Measurements from ENCODE around the gene NRSN2.

DNA sequence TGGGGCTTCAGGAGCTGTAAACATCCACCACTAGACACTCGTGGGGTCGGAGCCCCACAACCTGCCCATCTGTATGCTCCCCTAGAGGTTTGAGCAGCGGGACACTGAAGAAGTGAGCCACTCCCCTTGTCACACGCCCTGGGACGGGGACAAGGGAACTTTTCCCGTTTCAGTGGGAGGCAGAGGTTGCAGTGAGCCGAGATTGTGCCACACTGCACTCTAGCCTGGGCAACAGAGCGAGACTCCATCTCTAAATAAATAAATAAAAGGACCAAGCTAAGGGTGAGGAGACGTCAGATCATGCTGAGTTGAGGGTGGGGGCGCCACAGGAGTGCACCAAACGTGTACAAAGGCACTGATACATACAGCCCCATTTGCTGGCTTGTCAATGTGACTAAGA lies 41.2 kb upstream of the NRSN2 start:
- TF ChIP-seq, protein P1, sequence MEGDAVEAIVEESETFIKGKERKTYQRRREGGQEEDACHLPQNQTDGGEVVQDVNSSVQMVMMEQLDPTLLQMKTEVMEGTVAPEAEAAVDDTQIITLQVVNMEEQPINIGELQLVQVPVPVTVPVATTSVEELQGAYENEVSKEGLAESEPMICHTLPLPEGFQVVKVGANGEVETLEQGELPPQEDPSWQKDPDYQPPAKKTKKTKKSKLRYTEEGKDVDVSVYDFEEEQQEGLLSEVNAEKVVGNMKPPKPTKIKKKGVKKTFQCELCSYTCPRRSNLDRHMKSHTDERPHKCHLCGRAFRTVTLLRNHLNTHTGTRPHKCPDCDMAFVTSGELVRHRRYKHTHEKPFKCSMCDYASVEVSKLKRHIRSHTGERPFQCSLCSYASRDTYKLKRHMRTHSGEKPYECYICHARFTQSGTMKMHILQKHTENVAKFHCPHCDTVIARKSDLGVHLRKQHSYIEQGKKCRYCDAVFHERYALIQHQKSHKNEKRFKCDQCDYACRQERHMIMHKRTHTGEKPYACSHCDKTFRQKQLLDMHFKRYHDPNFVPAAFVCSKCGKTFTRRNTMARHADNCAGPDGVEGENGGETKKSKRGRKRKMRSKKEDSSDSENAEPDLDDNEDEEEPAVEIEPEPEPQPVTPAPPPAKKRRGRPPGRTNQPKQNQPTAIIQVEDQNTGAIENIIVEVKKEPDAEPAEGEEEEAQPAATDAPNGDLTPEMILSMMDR (IDR thresholded peaks at IDR 0.05 in 4 of 5, conservative IDR thresholded peaks at IDR 0.05 in 1 of 5): no peak
- TF ChIP-seq POLR2A (IDR thresholded peaks at IDR 0.05): no peak

Measured in gastrocnemius medialis (tissue), 4 donors.